Peyer's patch (tissue), 4 donors: ENCODE data around the gene TMEM266.

ENCODE experiments used
- POLR2A ChIP-seq, 2 donors: fragments of 450-650 bp; IDR thresholded peaks; one replicate each; pipeline ENCODE4 v1.5.1; 2017; ENCODE audit warnings: antibody characterized with exemption in 2 of 2, mild to moderate bottlenecking in 2 of 2, moderate library complexity in 2 of 2
- TF ChIP-seq, protein P1 (sequence below), 6 experiments: fragments of 450-650 bp in 4 of 6; fragments of 200-600 bp in 2 of 6; sonication (generic) in 1 of 6; IDR thresholded peaks; one replicate each; pipeline ENCODE4 v1.5.1; 2017 to 2019; ENCODE audit warnings: antibody characterized with exemption in 6 of 6, mild to moderate bottlenecking in 3 of 6, moderate library complexity in 1 of 6

GRCh38 chr15:76206325-76206976, 146.7 kb downstream of the TMEM266 start:
- TF ChIP-seq POLR2A (IDR thresholded peaks at IDR 0.05) = no peak
- TF ChIP-seq, protein P1, sequence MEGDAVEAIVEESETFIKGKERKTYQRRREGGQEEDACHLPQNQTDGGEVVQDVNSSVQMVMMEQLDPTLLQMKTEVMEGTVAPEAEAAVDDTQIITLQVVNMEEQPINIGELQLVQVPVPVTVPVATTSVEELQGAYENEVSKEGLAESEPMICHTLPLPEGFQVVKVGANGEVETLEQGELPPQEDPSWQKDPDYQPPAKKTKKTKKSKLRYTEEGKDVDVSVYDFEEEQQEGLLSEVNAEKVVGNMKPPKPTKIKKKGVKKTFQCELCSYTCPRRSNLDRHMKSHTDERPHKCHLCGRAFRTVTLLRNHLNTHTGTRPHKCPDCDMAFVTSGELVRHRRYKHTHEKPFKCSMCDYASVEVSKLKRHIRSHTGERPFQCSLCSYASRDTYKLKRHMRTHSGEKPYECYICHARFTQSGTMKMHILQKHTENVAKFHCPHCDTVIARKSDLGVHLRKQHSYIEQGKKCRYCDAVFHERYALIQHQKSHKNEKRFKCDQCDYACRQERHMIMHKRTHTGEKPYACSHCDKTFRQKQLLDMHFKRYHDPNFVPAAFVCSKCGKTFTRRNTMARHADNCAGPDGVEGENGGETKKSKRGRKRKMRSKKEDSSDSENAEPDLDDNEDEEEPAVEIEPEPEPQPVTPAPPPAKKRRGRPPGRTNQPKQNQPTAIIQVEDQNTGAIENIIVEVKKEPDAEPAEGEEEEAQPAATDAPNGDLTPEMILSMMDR (IDR thresholded peaks at IDR 0.05) = no peak
